NB4 (cell line): ENCODE measurements around the gene ZFYVE21.

Source experiments
- CTCF ChIP-seq: IDR thresholded peaks from one replicate; pipeline ENCODE4 v1.5.1; 2012; ENCODE audit warnings: low read depth, low read length
- MAX ChIP-seq: IDR thresholded peaks from 2 replicates; pipeline ENCODE4 v1.6.1; 2011; ENCODE audit warnings: low read depth, low read length
- MYC ChIP-seq: IDR thresholded peaks from 2 replicates; pipeline ENCODE4 v1.6.1; 2011; ENCODE audit warnings: low read depth, low read length
- POLR2A ChIP-seq: IDR thresholded peaks from 2 replicates; pipeline ENCODE4 v1.6.1; 2011; ENCODE audit warnings: mild to moderate bottlenecking; ENCODE audit not compliant: insufficient read length; ENCODE audit errors: extremely low read depth

DNA sequence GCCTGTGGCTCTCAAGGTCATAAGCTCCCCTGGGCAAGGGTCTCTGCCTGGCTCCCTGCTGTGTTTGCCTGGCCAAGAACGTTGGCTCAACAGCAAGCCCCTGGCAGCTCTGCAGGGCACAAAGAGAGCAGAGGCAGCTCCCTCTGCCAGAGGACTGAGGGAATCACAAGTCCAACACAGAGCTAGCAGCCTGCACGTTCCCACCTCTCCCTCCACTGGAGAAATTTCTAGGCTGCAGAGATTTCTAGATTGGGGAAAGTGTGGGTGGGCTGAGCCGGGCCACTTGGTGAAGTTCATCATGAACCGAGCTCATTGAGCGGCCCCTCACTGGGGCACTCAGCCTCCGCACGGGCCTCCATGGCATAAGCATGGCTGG, 19.8 kb downstream of the ZFYVE21 start:
- TF ChIP-seq POLR2A (no peak), MAX (no peak), CTCF (no peak), MYC (no peak)
